Gastrocnemius medialis (tissue), 4 donors: ENCODE data around the gene ATAD3C. TPM values are rescaled to one million over a fixed set of nuclear protein-coding genes. Genes with fewer than 3 reads are reported as not detected.

ENCODE experiments used
- ATAC-seq, 2 donors: fragments of 150-250 bp; one replicate each; pipeline ENCODE4 v1.9.1; 2016
- DNase-seq, 2 donors: peaks; one replicate each; pipeline ENCODE4 v3.0.0-alpha.2; 2019
- H3K27ac ChIP-seq, 4 donors: fragments of 200-600 bp; sonication (generic); 1 replicate in 1 of 4; 2 replicates in 3 of 4; pipeline ENCODE4 v1.5.1; 2016 to 2018; ENCODE audit warnings: mild to moderate bottlenecking in 2 of 4, moderate library complexity in 1 of 4
- H3K27me3 ChIP-seq, 3 donors: fragments of 200-600 bp; sonication (generic) in 2 of 3; 1 replicate in 1 of 3; 2 replicates in 2 of 3; pipeline versions ENCODE4 v1.5.1 to v1.6.0; 2016 to 2019; ENCODE audit warnings: mild to moderate bottlenecking in 1 of 3, moderate library complexity in 1 of 3
- H3K36me3 ChIP-seq, 2 donors: fragments of 200-600 bp; sonication (generic) in 1 of 2; one replicate each; pipeline ENCODE4 v1.5.1; 2017 to 2018
- H3K4me1 ChIP-seq, 2 donors: fragments of 200-600 bp; sonication (generic) in 1 of 2; one replicate each; pipeline ENCODE4 v1.5.1; 2016 to 2017; ENCODE audit warnings: mild to moderate bottlenecking in 2 of 2
- H3K4me3 ChIP-seq, 4 donors: fragments of 200-600 bp; sonication (generic) in 3 of 4; 1 replicate in 1 of 4; 2 replicates in 3 of 4; pipeline ENCODE4 v1.5.1; 2016 to 2019; ENCODE audit warnings: mild to moderate bottlenecking in 2 of 4
- H3K9me3 ChIP-seq, 3 donors: fragments of 200-600 bp; sonication (generic) in 2 of 3; 1 replicate in 1 of 3; 2 replicates in 2 of 3; pipeline ENCODE4 v1.5.1; 2016 to 2019
- CTCF ChIP-seq, 5 experiments: fragments of 450-650 bp in 3 of 5; fragments of 200-600 bp in 2 of 5; sonication (generic) in 2 of 5; IDR thresholded peaks in 4 of 5; conservative IDR thresholded peaks in 1 of 5; 1 replicate in 4 of 5; 2 replicates in 1 of 5; pipeline ENCODE4 v1.5.1; 2016 to 2019; ENCODE audit warnings: antibody characterized with exemption in 5 of 5, mild to moderate bottlenecking in 3 of 5, moderate library complexity in 3 of 5
- POLR2A ChIP-seq, 2 donors: fragments of 450-650 bp; IDR thresholded peaks; one replicate each; pipeline ENCODE4 v1.6.1; 2017; ENCODE audit warnings: antibody characterized with exemption in 2 of 2, mild to moderate bottlenecking in 2 of 2, moderate library complexity in 2 of 2
- in situ Hi-C, 4 donors: fragments of 200-750 bp; cut with MboI; loops; one replicate each; pipeline versions ENCODE4 v1.15.0 to v1.8.0; 2017; ENCODE audit warnings: low sequenced_read_pairs in 4 of 4
- intact Hi-C: fragments of 100-400 bp; cut with DNase I; formaldehyde crosslinking; loops from one replicate; pipeline ENCODE4 v1.15.1; 2023; ENCODE audit warnings: low total_unique reads
- total RNA-seq, 4 donors: library from RNA; depleted of rRNA; stranded (reverse); fragments of >200 nt; gene quantifications; one replicate each; pipeline versions ENCODE4 v1.1.0 to v1.2.3, GENCODE V29; 2016

Gene ATAD3C
- total RNA-seq, 4 donors from 2014 or later, result 0.07 TPM; not detected in 3

- no peak for TF ChIP-seq POLR2A (IDR thresholded peaks at IDR 0.05)
- no peak for TF ChIP-seq CTCF (IDR thresholded peaks at IDR 0.05 in 4 of 5, conservative IDR thresholded peaks at IDR 0.05 in 1 of 5)
These were observed 10.7 kb upstream of the ATAD3C start for GRCh38 chr1:1438531-1439381.

GRCh38 chr1:1439546-1440261, 9.8 kb upstream of the ATAD3C start:
- ATAC-seq, result no peak
- in situ Hi-C loops, result no loop called here
- no peak for TF ChIP-seq CTCF (IDR thresholded peaks at IDR 0.05 in 4 of 5, conservative IDR thresholded peaks at IDR 0.05 in 1 of 5)
- no peak for TF ChIP-seq POLR2A (IDR thresholded peaks at IDR 0.05)
- H3K4me3 ChIP-seq, result no peak overlapping the region
- no peak for DNase-seq
- H3K36me3 ChIP-seq, result no peaks in the 10 kb centered on the region
- no peaks in the 10 kb centered on the region for H3K9me3 ChIP-seq
- peaks cover 0 to 24% (median 9%) of the 10 kb centered on the region in 3 donors for H3K27me3 ChIP-seq
- intact Hi-C loops, result no loop called here
- peaks cover 5 to 29% of the 10 kb centered on the region in 2 donors for H3K4me1 ChIP-seq
- H3K27ac ChIP-seq, result no peak overlapping the region

More at GRCh38 chr1:1438531-1439381, 10.7 kb upstream of the ATAD3C start:
- no peak overlapping the region for H3K27ac ChIP-seq
- intact Hi-C loops, result no loop called here
- H3K36me3 ChIP-seq, result no peaks in the 10 kb centered on the region
- H3K9me3 ChIP-seq, result no peaks in the 10 kb centered on the region
- peaks cover 11 to 36% of the 10 kb centered on the region in 2 donors for H3K4me1 ChIP-seq
- peaks cover 0 to 24% (median 9%) of the 10 kb centered on the region in 3 donors for H3K27me3 ChIP-seq
- ATAC-seq, result no peak
- H3K4me3 ChIP-seq, result no peak overlapping the region
- in situ Hi-C loops, result no loop called here
- no peak for DNase-seq

- Histone ChIP-seq H3K4me3 (no peak overlapping the region), H3K4me1 (peaks cover 3 to 23% of the 10 kb centered on the region in 2 donors), H3K27ac (no peak overlapping the region), H3K36me3 (no peaks in the 10 kb centered on the region), H3K27me3 (peaks cover 0 to 24% (median 9%) of the 10 kb centered on the region in 3 donors), H3K9me3 (no peaks in the 10 kb centered on the region)
- no peak for TF ChIP-seq CTCF (IDR thresholded peaks at IDR 0.05 in 4 of 5, conservative IDR thresholded peaks at IDR 0.05 in 1 of 5)
- TF ChIP-seq POLR2A (IDR thresholded peaks at IDR 0.05), result no peak
- ATAC-seq (no peak), DNase-seq (no peak)
- intact Hi-C loops (loop anchor here (1.0 kb wide), 2 partner anchors 40 to 407 kb away; no protein-coding TSS in a partner anchor), in situ Hi-C loops (no loop called here)
These were observed 9.1 kb upstream of the ATAD3C start for GRCh38 chr1:1440262-1441001.

- no peak overlapping the region for H3K4me3 ChIP-seq
- peaks cover 3 to 19% of the 10 kb centered on the region in 2 donors for H3K4me1 ChIP-seq
- TF ChIP-seq POLR2A (IDR thresholded peaks at IDR 0.05) (no peak), CTCF (IDR thresholded peaks at IDR 0.05 in 4 of 5, conservative IDR thresholded peaks at IDR 0.05 in 1 of 5) (peak; percentile 80 to 96 (median 91))
- in situ Hi-C loops, result no loop called here
- DNase-seq (peak in 1 of 2 donors; percentile 36), ATAC-seq (peak in 1 of 2 donors; percentile 78)
- intact Hi-C loops, result loop anchor here (1.0 kb wide), 2 partner anchors 41 to 408 kb away; no protein-coding TSS in a partner anchor
- no peak overlapping the region for H3K27ac ChIP-seq
- peaks cover 0 to 20% (median 7%) of the 10 kb centered on the region in 3 donors for H3K27me3 ChIP-seq
- H3K9me3 ChIP-seq, result no peaks in the 10 kb centered on the region
- no peaks in the 10 kb centered on the region for H3K36me3 ChIP-seq
These were observed 8.2 kb upstream of the ATAD3C start for GRCh38 chr1:1441002-1441888.
